ENCODE data around the gene LIMS2. TPM values are rescaled to one million over a fixed set of nuclear protein-coding genes. Genes with fewer than 3 reads are reported as not detected.
A peak's percentile ranks its signal among the peaks of the same experiment; 100 is the strongest.

Gene LIMS2
- total and polyA plus RNA-seq, 2 of the 8 experiments (the other 6 are each of a cell fraction or from before 2014, with no cell fraction given): 3.3 to 4.8 TPM

- TF ChIP-seq CTCF (IDR thresholded peaks at IDR 0.05; ENCODE audit: control extremely low read depth in 1 of 3, insufficient read depth in 1 of 3, low read depth in 1 of 3, low read length in 3 of 3): peak in 2 of 3 experiments; percentile 84 to 90; a peak in 3 of 4 replicates
- no peak for TF ChIP-seq KDM4A (IDR thresholded peaks at IDR 0.05; ENCODE audit: low read depth, low read length, severe bottlenecking)
- no peak for TF ChIP-seq NANOG (IDR thresholded peaks at IDR 0.05; ENCODE audit: insufficient read depth, low read depth, low read length, poor library complexity, severe bottlenecking)
- no peak for TF ChIP-seq RNF2 (IDR thresholded peaks at IDR 0.05; ENCODE audit: borderline replicate concordance, low read depth, low read length, missing control alignments, poor library complexity, severe bottlenecking)
- TF ChIP-seq SRF (IDR thresholded peaks at IDR 0.05; ENCODE audit: low read depth, low read length): no peak
Measured at GRCh38 chr2:127649684-127650040, 25.7 kb downstream of the LIMS2 start (continued).
